NCI-H1048 (cell line): ENCODE measurements around the gene KRTCAP2.
"Not testable (repeated sequence)": the region's sequence is repeated elsewhere in the genome, so short reads cannot be mapped to it uniquely, and the experiment has no call there.

Source experiments
- DNase-seq: peaks from one replicate; lab custom pipeline; 2025; lab: John Stamatoyannopoulos, UW

KRTCAP2 gene

DNA sequence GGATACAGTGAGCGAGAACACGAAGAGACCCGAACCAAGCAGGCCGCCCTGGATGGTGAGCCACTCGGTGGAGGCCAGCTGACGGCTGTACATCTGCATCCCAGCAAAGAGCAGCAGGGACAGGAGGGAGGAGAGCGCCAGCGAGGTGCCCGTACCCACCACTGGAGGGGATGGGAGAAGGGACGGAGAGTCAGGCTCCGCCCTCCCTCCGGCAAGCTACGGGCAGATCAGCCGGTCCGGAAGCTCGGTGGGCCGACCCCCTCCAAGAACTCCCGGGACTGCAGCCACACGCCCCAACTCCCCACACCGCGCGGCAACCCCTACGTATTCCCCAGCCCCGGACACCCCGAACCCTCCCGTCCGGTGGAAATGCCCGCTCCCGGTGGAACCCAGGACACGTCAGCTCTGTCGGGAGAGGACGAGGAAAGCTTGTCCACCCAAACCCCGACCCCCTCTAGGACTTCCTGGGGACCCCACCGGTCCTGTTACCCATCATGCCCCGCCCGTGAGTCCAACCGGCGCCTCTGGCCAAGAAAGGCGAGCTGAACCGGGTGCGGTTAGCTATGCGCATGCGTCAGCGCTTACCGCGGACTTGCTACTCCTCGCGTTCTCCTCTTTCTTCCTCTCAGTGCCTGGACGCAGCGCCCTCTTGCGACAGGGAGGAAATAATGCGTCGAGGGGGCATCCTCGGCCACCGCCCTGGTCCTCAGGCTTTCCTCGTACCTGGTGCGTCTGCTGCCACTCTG, at the start of gene KRTCAP2:
Gene KRTCAP2 (minus strand): TSS at position 573 of the 746 bp plus-strand sequence. CDS start 80 bp downstream, at position 493.
- DNase-seq, result peak; percentile 98

DNA sequence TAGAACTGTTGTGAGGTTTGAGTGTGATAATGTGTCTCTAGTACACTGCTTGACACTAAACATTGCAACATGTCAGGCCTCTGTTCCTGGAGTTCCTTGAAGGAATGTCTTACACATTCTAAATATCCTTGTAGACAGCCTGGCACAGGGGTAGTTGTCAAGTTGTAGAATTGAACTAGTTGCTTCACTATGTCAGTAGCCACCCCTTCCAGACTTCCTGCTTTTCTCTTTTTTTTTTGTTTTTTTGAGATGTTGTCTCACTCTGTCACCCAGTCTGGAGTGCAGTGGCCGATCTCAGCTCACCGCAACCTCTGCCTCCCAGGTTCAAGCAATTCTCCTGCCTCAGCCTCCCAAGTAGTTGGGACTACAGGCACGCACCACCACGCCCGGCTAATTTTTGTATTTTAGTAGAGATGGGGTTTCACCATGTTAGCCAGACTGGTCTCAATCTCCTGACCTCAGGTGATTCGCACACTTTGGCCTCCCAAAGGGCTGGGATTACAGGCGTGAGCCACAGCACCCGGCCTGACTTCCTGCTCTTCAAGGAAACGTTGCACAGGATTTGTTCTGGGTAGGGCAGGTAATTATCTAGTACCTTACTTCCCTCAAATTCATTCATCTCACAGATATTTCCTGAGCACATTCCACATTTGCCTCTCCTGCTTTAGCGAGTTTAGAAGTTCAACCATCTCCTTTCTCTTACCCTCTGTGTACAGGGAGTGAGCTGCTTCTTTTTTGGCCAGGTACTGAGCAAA, 47.3 kb upstream of the KRTCAP2 start:
- not testable (repeated sequence) for DNase-seq

DNA sequence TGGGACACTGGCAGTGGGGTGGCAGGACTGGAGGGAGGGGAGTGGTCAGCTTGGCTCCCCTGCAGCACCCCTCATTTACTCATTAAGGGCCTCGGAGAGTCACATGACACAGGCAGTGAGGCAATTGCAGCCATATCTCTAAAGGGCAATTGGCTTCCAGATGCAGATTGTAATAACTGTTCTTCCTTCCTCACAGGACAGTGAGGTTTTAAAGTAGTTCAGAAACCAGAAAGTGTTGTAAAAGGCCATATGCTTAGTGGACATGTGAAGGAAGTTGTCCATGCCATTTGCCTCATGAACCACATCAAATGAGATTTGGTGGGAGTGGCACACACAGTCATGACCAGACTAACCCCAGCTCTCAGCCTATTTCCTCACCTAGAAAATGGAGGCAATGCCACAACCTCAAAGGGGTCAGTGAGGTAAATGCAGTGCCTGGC, 46.5 kb upstream of the KRTCAP2 start:
- DNase-seq, result no peak

DNA sequence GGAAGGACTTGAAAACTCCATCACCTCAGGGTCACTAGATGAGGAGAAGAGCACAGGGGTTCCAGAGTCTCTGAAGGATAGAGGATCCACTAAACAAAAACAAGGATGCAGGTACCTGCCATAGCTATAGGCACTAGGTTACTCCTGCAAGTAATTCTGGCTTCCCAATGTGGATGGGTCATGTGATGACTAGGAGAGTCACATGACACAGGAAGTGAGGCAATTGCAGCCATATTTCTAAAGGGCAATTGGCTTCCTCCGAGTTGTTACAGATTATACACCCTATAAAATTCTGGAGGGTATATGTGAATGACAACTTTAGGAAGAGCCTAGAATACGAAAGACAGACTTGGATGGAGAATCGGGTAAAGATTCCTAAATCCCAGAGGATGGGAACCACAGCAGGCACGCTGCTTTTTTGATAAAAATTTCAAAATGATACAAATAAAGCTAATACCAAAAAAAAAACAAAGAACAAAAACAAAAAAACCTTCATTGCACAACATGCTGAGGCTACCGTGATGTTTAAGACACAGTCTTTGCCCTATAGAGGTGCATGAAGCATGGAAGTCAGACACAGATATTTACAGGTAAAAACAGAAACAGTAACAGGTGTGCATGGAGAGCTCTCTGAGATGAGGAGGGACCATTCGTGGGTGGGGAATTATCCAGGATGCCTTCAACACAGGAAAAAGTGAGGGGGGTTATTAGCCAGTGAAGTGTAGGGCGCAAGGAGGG, 45.9 kb upstream of the KRTCAP2 start:
- DNase-seq, result peak; percentile 34

DNA sequence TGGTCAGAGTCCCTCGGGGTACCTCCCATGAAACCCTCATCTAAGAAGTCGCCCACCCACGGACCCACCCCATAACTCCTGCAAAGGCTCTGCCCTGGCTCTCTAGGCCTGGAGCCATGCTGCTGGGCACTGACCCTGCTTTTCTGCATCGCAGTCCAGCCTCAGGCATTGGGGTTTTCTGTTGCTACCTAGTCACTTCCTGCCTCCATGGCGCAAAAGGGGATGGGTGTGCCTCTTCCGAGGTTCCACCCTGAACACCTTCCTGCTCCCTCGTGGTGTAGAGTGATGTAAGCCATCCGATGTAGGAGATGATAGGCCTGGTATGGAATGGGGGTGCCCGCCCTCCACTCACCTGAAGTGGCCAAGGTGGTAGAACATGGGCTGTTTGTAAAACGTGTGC, 41.6 kb upstream of the KRTCAP2 start:
- DNase-seq, result not testable (repeated sequence)

DNA sequence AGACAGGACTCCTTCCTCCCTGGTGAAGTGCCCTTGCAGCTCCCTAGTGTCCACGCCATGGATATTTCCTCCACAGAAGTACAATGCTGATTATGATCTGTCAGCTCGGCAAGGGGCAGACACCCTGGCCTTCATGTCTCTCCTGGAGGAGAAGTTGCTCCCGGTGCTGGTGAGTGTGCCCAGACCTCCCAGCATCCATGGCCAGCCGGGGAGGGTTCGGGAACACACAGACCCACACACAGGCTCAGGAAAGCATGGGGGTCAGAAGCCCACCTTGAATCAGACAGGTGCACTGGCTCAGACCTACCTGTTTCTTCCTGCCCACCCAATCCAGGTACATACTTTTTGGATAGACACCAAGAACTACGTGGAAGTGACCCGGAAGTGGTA, 38.9 kb upstream of the KRTCAP2 start:
- not testable (repeated sequence) for DNase-seq

DNA sequence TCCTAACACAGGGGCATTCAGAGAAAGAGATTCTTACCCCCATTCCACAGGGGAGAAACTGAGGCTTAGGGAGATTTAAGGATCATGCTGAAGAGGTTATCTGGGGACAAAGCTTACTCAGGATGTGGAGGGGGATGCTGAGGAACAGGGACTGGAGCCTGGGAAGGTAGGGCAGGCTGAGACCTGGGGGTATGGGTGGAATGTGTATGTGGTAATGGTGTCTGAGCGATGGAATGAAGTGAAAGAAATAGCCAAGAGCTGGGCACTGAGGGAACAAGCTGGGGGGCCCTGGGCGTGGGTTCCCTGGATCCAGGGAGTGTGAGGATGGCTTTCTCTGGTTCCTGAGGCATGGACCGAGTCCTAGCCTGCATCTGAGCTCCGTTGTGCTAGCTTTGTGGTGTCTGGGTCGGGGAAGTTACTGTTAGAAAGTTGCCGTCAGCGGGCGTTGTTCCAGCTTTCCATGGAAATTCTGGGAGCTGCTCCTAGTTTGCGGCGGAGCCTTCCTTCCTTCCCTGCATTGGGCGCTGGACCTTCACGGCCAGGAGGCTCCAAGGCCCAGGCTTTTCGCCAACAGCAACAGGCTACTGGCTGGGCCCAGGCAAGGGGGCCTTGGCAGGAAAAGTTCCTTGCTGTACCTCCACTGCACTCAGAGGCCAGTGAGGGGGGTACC, 38.4 kb upstream of the KRTCAP2 start:
- not testable (repeated sequence) for DNase-seq

DNA sequence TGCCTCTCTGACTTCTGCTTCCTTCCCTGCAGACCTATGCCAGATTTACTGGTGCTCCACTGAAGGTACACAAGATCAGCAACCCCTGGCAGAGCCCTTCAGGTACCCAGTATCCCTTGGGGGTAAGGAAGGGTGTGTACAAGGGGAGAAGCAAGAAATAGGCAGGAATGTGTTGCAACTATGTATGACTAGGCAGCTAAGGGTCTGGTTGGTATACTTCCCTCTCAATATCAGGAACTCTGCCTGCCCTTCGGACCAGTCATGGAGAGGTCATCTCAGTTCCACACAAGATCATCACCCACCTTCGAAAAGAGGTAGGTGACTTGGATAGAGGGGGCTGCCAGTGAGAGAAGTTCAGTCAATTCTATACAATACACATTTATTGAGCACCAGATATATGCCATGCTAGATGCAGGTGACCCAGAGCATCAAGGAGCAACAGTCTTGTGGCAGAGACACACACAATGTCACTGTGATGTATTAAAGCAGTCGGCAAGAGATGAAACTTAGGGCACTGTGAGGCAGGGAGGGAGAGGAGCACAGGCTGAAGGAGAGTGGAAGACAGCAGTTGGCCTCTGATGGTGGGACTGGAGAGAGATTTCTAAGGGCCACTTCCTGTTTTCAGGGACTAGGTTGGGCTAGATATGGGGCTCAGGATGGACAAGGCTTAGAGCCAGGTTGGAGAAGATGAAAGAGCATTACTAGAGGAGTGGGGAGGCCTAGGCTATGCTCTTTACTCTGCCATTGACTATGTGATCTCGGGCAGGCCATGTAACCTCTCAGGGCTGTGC, 37.4 kb upstream of the KRTCAP2 start:
- DNase-seq, result no peak

DNA sequence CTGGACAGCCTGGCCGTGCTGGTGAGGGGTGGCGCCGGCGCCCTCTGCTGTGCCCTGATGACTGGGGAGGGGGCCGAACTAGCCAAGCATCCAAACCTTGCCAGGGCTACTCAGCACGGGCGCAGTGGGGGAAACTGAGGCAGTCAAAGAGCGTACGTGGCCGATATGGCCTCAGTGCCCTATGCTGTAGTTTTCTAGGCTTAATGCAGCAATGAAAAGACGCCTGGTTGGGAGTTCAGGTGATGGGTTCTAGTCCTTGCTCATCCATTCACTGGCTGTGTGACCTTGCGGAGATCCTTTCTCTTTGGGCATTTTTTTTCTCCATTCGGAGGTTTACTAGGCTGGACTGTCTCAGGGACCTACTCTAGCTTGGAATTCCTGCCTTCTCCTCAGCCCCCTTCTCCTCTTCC, 36.2 kb upstream of the KRTCAP2 start:
- DNase-seq, result no peak

DNA sequence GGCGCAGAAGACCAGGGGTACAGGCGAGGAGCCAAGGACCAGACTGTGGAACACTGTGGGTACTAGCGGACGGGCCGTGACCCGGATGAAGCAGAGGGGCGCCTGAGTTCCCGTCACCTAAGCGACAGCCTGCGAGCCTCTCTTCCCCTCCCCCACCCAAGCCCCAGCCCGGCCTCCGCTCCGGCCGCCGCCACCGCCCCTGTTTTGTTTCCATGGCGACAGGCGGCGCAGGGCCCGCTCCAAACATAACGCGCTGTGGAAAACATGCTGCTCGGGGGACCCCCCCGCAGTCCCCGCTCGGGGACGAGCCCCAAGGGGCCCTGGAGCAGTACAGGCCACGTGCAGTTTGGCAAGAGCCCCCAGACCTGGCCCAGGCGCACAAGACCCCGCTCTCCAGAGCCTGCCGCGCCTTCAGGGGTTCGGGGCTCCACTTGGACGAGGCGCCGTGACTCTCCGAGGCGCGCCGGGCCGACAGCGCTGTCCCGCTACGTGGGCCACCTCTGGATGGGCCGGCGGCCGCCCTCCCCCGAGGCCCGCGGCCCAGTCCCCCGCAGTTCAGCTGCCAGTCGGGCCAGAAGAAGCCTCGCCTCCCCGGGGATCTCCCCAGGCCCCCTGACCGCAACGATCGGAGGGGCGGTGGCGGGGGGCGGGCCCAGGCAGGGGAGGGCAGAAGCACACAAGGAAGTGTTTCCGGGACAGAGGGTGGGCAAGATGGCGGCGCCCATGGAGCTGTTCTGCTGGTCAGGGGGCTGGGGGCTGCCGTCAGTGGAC, 35.6 kb upstream of the KRTCAP2 start, which contains the start of gene MTX1:
Gene MTX1 (plus strand): TSS at position 155 of the 771 bp plus-strand sequence. CDS start 110 bp downstream, at position 265.
- DNase-seq, result peak; percentile 28

DNA sequence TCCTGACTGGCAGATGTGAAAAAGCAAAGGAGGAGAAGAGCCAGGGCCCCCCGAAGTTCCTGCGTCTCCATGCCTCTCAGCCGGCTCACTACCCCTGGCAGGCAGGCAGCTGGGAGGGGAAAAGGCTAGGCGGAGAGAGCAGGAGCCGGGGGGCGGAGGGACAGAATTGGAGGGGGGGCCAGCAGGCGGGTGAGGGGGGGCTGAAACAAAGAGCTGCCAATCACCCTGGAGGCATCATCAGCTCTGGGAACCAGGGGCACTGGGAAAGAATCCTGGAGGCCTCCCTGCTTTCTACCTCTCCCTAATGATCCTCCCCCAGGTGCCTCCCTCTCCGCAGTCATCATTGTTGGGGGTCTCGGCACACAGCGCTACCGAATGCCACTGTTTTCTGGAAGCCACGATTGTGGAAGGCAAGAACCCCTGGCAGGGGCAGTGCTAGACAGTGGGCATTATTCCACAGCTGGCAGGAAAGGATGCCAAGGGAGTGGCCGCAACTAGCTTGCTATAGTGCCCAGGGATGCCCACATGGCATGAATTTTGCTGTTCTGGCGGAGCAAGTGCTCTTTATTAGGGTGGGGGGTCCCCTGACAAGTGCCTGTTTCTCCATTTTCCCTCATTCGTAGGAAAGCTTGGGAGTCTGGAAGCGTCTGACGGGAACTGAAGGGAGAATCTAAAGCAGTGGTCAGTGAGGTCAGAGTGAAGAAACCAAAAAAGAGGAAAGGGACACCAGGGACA, 34.9 kb upstream of the KRTCAP2 start, which contains the start of gene THBS3:
Gene THBS3 (minus strand): TSS at position 92 of the 735 bp plus-strand sequence. CDS start 21 bp downstream, at position 71.
- no peak for DNase-seq

DNA sequence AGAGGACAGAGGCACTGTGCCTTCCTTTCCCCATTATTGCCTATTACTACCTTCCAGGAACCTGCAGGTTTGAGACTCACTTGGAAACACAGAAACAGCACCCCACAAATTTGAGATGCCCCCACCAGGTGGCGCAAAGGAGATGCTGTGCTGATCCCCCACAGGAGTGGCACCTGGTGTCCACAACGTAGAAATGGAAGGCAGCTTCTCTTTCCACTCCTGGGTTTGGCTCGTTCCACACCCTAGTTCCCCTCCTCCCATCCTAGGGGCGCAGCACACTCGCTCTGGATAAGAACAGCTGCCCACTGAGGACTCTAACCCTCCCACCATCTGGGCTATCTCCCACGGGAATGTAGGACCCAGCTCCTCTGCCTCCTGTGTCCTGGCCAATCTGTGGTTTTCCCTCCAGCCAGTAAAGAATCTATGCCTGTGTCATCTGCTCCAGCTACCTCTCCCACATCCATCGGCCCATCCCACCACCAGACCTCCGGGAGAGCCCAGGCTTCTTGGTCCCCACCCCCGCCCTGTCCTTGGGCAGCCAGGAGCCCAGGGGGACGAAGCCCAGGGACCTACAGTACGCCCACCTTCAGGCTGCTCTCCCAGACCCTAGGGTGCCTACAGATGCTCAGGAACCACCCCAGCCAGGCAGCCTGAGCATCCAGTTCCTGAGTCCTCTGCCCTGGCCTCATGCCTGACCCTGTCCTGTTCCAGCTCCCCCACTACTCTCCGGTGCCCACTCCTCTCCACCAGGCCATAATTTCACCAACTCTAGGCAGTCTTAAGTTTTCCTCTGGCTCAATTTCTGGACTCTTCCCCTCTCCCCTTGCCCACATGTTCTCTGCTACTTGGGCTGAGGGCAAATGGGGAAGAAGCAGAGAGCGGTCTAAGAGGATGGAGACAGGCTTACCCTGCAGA, 34.0 kb upstream of the KRTCAP2 start:
- peak; percentile 75 for DNase-seq

DNA sequence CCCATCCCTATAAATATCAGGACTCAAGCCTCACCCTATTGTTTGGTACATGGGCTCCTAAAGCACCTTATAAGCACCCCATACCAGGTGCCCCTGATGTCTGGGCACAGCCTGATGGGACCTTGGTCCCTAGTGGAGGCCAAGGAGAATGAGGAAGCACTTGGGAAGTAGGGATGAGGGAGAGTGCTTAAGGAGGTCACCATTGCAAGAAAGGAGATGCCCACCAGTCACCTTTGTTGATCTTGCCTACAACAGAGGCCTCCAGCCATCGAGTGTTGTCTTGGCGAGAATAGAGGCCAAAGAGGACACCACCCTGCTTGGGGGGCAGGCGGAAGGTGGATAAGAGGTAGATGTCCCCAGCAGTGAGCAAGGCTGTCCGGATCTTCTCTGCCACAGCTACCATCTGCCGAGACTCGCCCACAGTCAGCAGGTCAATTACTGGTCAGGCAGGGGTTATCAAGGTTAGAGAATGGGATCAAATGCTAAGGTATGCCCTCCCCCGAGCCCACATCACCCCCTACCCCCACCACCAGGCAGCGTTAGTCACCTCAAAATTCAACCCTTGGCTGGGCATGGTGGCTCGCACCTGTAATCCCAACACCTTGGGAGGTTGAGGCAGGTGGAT, 33.0 kb upstream of the KRTCAP2 start:
- no peak for DNase-seq

DNA sequence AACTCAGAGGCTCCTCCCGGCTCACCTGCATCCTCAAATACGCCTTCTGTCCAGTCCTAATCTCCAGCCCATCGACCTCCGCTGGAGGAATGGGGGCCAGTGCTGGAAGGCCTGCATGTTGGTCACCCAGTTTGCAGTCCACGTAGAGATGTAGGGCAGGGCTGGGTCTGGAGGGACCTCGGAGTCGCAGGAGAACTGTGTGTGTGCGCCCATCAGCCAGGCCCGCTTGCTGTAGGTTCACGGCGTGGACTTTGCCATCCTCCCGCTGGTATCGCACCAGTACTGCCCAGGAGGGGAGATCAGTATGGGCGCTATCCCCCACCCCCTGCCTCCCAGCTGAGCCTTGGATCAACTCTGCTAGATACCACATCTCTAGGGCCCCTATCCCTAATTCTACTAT, 31.9 kb upstream of the KRTCAP2 start:
- DNase-seq, result no peak

DNA sequence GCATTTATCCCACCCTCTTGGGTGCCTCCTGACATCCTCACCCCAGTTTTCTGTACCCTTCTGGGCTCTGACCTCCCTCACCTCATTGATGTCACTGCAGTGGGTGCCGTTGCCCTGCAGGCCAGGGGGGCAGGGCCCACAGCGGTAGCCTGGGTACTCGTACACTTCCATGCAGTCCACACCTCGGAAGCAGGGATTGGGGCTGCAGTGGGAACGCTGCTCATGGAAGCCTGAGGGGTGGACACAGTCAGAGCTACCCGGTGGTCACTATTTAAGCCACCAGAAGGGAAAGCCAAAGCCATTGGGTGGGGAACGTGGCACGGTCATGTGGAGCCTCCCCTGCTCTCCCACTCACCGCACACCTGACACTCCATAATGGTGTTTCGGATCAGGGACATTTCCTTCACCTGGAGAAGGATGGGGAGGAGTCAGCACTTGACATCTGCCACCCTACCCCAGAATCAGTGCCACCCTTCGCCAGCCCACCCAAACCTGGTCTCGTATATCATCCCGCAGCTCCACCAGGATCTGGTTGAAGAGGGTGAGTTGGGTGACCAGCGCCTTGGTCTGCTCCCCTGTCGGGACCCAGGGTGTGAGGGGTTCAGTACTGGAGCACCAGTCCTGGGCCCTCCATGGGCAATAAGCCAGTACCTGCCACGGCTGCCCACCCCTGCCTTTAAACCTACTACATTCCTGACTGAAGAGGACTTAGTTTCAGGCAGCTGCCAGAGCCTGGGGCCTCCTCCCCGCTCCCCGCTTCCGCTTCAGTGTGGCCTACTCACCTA, 29.8 kb upstream of the KRTCAP2 start:
- no peak for DNase-seq

DNA sequence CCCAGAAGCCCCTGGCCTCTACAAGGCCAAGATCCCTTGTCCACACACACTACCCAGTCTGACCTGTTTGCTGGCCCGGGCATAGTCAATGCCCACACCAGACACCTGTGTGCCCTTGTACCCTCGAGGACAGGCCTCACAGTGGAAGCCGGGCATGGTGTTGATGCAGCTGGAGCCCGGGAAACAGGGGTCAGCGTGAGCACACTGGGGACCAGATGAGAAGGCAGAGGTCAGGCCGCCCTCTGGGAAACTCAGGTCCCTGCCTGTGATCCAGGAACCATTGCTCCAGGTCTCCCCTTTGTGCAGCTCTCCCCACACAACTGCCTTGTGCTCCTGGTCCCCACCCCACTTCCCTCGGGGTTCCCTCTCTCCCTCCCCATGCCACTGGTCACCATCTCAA, 29.1 kb upstream of the KRTCAP2 start:
- DNase-seq, result no peak

DNA sequence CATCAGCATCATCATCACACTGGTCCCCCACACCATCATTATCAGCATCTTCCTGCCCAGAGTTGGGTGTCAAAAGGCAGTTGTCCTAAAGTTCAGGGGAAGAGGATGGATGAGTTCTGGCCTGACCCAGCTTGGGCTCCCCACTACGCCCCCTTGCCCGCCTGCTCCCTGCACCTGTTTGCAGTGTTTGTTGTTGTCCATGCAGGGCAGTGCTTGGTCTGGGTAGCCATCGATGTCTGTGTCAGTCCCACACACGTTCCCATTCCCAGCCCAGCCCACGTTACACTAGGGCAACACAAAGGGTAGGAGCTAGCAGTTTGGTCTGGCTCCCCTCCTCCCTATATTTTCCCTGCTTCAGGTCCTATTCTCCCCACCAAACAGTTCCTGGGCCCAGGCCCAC, 27.8 kb upstream of the KRTCAP2 start:
- no peak for DNase-seq
